Stimulated activated CD8-positive, alpha-beta memory T cell treated with anti-CD3 and anti-CD28 coated beads, Interleukin-12 subunit alpha, Interleukin-12 subunit beta, amount 100 ng/mL, for 4 hours (primary cell): ENCODE results near the gene COL11A1.
"Not testable (repeated sequence)": the region's sequence is repeated elsewhere in the genome, so short reads cannot be mapped to it uniquely, and the experiment has no call there.

Experiments used
- DNase-seq: peaks from one replicate; pipeline ENCODE4 v3.0.0-alpha.2; 2020; ENCODE audit warnings: low read depth

The COL11A1 gene

DNA sequence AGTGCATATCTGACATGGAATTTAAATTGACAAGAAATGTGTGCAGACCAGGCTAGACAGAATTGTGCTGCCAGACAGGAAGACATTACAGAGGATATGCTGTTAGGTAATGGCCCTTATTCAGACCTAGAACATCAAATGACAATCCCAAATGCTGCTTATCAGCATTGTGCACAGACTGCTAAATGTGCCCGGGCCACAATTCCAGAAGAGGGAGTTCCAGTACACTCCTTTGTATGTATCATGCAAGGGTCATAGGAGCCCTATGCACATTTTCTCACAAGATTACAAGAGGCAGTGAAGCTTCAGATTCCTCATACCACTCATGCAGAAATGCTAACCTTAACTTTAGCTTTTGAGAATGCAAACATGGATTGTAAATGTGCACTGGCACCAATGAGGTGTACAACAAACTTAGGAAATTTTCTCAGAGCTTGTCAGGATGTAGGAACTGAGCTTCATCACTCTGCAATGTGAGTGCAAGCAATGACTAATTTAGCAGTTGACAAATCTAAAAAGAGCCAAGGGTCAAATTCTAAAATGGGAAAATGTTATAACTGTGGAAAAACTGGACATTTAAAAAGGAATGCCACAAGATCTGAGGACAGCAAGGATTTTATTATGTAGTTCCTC, 273.5 kb downstream of the COL11A1 start:
- DNase-seq: no peak

DNA sequence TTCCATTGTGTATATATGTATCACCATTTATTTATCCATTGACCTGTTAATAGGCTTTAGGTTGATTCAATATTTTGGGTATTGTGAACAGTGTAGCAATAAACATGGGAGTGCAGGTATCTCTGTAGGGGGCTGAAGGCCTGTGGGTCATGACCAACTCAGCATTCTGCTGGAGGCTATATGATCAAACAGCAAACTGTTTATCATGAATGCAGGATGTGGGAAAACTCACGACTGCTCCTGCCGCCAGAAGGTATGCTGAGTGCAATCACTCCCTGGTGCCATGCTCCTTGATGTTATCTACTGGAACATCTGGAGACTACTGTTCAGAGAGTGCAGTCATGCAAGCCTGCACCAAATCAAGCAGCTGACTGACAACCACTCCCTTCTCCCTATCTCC, 275.2 kb downstream of the COL11A1 start:
- no peak for DNase-seq

GRCh38 chr1:102826706-102827105, 281.6 kb downstream of the COL11A1 start:
- not testable (repeated sequence) for DNase-seq
